CD4-positive, alpha-beta T cell treated with Interleukin-21 for 1 hour (primary cell): ENCODE data around the gene FGF18.

Experiments
- DNase-seq: peaks from one replicate; pipeline ENCODE4 v3.0.0-alpha.2; 2020

The FGF18 gene

DNA sequence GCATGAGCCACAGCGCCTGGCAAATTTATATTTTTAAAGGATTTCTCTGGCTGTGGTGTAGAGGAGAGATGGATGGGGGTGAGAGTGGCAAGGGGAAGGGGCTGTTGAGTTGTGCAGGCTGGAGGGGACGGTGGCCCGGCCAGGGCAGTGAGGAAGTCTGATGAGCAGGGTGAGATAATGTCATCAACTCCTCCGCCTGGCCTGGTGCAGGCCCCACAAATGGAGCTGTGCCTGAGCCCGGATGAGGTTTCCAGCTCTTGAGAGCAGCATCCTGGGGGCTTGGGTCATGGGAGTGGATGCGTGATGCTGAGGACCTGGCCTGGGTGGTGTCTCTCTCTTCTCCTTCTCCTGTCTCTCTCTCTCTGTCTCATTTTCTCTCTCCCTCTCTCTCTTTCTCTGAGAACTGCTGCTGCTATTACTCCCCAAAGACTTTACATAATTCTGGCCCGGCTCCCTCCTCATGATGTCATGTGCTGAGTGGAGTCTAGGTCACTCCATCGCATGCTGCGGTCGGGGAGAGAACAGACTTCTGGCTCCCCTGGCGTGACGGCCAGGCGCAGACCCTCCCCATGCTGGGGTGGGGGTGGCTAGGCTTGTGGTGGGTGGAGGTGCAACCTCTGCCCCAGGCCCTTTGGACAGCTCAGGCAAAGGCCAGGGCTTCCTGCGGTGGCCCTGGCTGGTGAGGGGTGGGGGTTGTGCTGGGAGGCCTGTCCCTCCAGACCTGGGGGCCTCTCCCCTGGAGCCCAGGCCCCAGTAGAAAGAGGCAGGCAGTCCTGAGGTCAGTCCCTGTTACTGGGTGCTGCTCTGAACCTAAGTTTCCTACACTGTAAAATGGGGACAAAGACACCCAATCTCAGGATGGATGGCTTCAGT is 26.4 kb downstream of the FGF18 start:
- no peak for DNase-seq

DNA sequence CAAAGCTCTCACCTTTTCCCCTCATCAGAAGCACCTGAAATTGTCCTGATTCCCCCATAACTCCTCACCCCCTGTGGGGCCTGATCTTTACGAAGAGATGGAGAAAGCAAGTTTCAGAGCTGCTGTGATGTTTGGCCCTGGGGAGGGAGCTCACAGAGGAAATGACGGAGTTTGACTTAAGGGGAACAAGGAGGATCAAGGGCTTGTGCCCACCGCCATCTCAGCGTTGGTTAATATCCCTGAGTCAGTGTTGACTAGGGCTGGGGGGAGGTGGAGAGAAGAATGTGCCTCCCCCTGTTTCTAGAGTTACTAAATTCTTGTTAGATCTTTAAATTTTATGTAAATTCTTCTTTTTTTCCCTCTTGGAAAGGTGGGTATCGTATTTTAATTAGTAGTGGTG is 27.8 kb downstream of the FGF18 start:
- DNase-seq: no peak

DNA sequence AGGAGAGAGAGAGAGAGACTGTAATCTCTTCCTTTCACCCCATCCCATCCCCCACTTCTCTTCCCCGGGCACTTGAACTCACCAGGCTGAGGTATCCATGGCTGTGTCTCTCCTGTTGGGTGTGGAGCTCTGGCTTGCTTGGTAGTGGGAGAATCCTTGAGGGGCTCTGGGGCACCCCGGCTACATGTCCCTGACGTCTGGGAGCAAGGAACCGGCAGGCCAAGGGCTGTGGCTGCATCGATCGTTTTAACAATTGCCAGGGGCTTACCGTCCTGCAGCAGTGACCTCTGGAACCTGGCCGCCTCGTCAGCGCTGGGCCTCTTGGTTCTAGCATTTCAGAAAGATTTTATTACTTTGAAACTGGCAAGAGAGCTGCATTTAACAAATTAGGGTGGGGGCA is 30.0 kb downstream of the FGF18 start:
- no peak for DNase-seq

DNA sequence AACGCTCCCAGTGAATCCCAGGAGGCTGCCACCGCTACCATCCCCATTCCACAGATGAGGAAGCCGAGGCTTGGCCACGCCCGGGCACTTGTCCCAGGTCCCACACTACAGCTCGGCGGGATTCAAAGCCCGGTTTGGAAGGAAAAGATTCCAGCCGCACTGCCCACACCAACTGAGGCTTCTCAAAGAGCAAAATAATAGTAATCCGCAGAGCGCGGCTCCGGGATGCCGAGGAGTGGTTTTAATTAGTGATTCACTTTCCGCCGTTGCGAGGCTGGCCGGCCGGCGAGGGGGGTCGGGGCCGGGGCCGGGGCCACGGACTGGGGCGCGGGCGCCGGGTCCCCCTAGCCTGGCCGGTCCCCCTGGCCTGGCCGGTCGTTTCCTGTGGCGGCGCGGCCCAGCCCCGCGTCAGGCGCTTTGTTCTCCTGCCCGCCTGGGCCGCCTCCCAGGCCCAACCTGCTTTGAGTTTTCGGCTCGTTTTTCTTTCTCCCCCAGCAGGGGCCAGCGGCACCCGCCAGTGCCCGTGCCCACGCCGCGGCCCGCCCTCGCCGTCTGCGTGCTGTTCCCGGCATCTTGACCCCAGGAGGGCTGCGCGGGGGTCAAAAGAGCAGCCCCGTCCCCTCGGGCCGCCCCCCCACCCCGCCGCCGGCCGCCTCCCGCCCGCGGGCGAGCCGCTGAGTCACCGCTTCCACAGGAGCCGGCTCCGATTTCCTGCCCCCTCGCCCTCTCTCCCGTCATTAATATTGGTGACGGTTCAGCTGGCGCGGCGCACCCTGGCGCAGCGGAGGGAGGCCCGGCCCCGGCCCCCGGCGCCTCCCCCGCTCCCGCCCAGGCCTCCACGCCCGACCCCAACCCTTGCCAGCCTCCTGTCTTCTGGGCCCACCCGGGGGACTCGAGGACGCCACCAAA is 31.2 kb downstream of the FGF18 start:
- DNase-seq: no peak

DNA sequence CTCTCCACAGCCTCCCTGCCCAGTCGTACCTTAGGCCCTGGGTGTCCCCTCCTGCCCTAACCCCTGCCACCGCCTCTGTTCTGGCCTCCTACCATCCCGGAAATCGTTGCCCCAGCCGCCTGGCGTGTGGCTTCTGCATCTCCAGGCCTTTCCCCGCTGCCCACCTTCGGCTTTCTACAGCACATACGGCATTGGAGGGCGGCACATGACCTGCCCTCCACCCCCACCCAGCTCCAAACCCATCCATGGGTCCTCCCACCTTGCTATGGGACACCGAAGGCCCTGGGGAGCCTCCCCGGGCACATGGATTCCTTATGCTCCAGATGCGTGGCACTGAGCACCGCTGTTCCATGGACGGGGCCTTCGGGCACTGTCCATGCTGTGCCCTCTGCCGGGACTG is 32.0 kb downstream of the FGF18 start:
- no peak for DNase-seq

DNA sequence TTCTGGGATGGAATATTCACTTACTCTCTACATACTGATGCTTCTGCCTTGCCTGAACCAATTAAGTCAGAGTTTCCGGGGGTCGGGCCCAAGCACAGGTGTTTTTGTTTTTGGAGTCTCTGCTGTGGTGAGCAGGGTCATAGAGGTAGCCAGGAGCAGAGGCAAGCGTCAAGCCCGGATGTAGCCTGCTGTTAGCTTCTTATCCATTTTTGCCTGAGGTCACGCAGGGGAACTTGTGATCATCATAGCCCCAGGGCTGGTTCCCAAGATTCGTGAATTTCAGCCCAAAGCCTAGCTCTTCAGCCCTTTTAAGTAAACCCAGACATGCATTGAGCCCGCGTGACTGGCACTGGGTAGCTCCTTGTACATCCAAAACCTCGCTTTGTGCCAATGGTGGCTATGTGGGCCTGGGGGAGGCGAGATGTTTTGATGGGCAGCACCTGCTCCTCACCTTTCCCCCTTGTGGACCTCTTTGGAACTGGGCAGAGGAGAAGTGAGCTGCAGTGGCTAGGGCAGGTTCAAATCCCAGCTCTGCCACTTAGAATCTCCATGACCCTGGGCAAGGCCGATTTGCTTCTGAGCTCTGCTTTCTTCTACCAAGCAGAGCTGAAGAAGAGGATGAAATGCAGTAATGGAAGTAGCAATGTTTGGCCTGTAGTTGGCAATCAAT is 33.7 kb downstream of the FGF18 start:
- no peak for DNase-seq

DNA sequence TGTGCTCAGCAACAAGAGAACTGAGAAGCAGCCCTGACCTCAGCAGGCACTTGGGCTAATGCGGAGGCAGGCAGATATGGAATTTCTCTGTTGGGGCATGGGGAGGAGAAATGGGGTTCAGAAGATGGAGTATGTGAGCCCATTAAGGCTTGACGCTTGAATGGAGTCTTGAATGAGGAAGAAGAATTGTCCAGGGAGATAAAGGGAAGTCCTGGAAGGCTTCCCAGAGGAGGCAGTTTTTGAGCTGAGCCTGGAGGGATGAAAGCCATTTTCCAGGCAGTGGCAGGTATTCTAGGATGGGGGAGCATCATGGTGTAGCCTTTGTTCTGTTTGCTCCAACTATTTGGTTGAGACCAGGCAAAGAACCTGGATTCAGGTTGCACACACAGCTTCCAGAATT is 34.5 kb downstream of the FGF18 start:
- no peak for DNase-seq

DNA sequence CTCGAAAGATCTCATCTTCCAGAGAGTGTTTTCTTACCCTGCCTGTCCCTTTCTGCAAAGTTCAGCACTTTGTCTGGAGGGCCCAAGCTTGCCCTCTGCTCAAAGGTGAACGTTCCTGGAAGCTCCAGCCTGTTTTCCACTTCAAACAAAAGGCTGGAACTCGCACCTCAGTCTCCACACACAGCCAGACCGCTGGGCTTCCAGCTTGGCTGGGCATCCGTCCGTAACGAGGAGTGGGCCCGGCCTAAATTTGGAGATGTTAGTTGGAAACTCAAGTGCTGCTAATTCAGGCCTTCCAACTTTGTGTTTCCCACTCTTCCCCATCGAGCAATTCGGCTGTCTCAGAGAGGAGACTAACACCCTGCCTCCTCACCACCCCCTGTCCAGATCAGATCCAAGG is 35.1 kb downstream of the FGF18 start:
- no peak for DNase-seq

DNA sequence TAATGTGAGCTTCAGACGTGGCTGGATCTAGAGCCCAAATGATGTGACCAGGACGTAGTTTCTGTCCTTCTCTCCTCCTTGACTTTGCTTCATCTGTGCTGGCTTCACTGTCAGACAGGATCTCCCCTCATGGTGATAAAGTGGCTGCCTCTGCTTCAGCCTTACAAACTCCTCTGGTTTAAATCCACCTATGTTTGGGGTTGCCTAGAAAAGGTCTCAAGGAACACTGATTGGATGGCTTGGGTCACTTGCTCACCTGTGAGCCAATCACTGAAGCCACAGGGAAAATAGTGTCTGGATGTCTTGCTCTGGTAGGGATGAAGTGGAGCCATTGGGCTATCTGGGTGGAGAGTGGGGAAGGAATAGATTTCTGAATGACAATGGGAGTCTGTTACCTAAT is 36.1 kb downstream of the FGF18 start:
- no peak for DNase-seq

DNA sequence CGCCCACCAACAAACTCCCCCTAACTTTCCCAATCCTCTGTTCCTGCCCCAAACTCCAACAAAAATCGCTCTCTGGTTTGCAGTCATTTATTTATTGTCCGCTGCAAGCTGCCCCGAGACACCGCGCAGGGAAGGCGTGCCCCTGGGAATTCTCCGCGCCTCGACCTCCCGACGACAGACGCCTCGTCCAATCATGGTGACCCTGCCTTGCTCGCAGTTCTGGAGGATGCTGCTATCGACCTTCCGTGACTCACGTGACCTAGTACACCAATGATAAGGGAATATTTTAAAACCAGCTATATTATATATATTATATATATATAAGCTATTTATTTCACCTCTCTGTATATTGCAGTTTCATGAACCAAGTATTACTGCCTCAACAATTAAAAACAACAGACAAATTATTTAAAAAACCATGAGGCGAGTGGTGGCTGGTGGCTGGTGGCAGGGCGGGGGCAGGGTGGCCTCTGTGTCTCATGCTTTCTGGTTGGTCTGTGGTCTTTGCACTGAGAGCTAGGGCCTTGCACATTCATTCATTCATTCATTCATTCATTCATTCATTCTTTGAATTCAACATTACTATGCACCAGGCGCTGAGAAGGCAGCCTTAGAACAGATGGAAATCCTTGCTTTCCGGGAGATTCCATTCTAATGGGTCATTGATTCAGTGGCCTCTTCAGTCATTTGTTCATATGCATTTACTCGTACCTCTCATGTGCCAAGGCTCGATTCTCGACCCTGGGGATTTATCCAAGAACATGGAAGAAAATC is 37.9 kb downstream of the FGF18 start:
- DNase-seq: no peak

DNA sequence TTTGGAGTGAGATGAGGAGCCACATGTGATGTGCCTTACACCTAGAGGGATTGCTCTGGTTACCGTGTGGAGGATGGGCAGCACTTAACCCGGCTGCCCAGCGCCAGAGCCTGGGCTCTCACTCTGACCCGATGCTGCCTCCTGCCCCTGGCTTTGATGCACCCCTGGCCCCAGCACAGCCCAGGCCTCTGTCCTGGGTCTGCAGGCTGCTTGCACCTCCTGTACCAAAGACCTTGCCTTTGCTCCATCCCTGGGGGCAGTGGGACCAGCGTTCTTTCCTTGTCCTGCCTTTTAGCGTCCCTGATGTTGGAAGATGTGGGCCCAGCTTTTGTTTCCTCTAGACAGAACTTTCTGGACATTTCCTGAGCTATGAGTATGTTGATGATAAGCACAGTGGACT is 40.4 kb downstream of the FGF18 start:
- no peak for DNase-seq

DNA sequence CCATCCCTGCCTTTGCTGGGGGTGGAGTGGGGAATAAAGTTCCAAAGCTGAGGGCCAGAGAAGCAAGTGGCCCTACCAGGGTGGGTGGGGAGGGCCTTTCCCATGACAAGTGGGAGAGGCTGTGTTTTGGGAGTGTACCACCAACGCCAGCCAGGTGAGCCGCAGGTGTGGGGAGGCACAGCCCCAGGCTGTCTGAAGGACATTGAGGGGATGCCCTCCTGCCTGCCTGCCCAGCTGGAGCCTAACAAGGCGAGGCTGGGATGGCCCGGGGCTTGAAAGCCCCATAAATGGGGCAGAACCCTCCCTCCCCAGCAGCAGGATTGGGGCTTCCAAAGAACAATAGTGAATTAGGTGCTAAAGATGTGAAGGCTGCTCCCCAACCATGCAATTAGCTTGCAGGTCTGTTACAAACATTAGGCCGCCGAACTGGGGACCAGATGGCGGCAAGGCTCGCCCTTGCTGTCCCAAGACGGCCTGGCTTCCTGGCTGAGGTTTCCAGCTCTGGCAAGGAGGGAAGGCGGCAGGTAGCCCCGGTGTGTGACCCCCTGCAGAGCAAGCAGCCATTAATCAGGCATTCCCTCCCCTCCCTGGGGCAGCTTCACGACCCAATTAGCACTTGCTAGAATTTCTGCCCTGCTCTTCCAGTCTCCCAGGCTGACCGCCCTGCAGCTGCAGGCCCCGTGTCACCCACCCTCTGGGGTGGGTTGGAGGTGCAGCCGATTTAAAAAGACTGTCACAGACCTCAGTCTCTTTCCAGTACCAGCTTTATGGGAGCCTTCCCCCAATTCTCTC is 42.9 kb downstream of the FGF18 start:
- no peak for DNase-seq

DNA sequence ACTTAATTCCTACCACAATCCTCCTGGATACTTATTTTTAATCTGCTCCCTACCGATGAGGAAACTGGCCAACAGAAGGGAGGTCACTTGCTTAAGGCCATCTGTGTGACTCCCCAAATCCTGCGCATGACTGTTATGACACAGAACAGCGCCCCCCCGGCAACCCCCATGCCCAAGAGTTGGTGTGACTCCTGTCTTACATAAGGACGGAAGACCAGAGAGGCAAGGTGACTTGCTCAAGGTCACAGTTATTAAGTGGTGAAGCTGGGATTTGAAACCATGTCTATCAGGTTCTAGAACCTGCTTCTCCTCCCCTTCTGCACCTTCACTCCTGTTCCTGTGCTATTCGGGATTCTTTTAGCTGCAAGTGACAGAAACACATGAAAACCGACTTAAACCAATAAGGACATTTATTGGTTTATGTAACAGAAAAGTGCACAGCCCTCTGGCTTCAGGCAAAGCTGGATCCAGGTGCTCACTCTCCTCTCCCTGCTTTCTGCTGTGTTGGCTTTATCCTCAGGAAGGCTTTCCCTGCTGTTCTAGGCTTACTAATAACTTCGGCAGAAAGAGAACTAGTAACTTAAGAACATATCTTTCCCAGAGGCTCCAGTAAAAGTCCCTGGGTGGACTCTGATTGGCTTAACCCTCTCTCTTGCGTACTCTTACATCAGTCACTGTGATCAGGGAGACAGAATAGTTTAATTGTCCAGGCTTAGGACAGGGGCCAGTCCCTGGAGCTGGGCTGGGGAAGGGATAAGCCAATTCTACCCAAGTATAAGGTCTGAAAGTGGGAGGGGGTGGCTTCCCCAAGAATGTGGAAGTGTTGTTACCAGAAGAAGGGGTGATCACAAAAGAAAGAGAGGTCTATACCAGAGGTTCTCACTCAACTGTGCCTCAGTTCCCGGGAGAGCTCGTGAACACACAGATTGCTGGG is 43.7 kb downstream of the FGF18 start:
- DNase-seq: no peak

DNA sequence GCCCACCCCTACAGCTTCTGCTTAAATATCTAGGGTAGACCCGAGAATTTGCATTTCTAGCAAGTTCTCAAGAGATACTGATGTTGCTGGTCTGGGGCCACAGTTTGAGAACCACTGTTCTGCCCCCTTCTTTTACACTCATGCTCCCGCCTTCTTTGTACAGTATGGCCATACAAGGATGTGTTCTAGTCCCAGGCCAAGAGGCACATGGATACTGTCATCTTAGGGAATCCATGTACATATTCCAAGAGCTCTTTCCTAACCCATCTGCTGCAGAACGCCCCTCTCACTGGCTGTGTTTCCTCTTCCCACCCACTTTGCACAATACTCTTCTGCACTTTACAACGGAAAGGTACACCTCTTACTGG is 44.4 kb downstream of the FGF18 start:
- DNase-seq: no peak

DNA sequence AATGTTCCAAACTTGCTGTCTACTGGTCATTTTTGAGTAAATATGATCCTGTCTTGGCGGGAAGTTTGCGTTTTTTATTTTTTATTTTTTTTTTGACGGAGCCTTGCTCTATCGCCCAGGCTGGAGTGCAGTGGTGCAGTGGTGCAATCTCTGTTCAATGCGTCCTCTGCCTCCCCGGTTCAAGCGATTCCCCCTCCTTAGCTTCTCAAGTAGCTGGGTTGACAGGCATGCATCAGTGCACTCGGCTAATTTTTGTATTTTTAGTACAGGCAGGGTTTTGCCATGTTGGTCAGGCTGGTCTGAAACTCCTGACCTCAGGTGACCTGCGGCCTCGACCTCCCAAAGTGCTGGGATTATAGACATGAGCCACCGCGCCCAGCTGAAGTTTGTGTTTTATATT is 45.4 kb downstream of the FGF18 start:
- DNase-seq: no peak

DNA sequence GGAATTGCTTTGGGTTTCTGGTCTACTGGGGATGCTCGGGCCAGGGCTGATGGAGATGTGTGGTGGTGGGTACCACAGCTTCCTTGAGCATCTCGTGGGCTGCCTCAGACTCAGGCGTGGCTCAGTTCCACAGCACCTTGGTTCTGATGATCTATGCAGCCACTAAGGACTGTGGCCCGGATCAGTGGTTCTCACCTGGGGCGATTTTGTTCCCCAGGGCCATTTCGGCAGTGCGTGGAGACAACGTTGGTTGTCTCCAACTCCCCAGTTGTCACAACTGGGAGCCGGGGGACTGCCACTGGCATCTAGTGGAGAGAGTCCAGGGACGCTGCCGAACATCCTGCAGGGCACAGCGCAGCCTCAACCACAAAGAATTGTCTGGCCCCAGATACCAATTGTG is 47.7 kb downstream of the FGF18 start:
- no peak for DNase-seq

DNA sequence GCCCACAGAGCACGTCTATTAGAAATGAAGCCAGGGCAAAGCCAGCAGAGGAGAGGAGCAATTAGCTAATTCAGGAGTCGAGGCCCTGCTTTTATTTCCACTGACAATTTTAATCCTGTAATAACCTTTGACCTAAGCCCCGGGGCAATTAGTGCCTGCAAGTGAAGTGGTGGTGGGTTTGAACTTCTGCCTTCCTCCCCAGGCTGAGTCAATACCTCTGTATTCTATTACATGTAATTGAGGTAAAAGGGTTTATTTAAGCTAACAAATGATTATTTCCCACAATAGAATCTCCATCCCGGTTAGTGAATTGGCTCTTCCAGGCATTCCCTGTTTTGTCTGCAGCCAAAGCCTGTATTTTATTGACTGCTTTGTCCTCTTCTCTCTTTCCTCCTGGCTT is 49.9 kb downstream of the FGF18 start:
- no peak for DNase-seq

DNA sequence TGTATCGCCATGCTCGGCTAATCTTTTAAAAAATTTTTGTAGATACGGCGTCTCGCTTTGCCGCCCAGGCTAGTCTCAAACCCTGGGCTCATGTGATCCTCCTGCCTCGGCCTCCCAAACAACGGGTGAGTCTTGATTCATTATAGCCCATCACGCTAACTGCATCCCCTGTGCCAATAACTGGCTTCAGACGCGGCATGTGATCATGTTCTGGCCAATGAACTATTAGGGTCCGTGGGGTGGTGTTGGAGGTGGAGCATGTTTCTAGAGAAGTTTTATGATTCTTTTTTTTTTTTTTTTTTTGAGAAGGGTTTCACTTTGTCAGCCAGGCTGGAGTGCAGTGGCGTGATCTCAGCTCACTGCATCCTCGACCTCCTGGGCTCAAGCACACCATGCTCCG is 51.0 kb downstream of the FGF18 start:
- no peak for DNase-seq

DNA sequence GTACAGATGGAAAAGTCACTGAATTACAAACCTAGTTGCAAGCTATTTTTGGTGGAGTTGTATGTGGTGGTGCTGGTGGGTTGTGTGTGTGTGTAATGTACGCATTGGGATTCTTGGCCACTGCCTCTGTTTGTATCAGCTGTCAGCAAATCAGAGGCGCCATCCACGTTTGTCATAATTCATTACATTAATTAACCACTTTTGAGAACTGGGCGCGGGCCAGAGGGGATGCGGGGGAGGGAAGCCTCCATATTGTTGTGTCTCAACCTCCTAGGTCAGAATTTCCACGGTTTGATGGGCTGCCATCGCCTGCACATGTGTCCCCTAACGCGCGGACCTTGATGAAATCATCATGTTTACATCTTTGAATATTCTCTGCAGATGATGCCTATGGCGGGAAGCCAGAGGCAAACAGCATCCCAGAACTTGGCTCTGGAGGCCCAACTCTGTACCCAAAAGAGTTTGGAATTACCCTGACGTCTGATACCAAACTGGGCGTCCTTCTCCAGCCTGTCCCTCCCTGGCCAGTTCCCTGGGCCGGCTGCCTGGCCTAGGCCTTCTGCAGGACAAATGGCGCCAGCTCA is 54.9 kb downstream of the FGF18 start:
- DNase-seq: no peak

DNA sequence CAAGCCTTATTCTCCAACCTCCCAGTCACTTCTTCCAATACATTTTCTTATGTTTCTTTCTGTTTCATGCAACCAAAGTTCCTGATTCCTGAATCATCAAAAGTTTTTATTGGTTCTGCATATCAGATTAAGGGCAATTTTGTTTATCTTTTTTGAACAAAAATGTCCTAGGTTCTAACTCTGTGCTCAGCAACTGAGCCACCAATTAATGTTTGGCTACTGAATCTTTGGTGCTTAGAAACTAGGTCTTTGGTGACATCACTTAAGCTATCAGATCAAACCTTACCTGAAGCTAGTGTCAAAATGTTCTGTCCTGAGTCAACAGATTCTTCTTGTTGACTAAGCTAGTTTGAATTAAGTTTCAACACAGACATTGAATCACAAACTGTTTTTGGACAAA is 56.1 kb downstream of the FGF18 start:
- no peak for DNase-seq
